HL-60 (cell line): Measurements from ENCODE around the gene CDC42.

Experiments
- CTCF ChIP-seq: IDR thresholded peaks from one replicate; pipeline ENCODE4 v1.5.1; 2011; ENCODE audit warnings: low read length, control low read depth, inconsistent platforms; ENCODE audit not compliant: insufficient read depth
- GABPA ChIP-seq: IDR thresholded peaks from 2 replicates; pipeline ENCODE4 v1.6.1; 2012; ENCODE audit warnings: low read depth
- POLR2AphosphoS5 ChIP-seq: IDR thresholded peaks from 2 replicates; pipeline ENCODE4 v1.6.1; 2012; ENCODE audit warnings: low read depth
- REST ChIP-seq: IDR thresholded peaks from 2 replicates; pipeline ENCODE4 v1.6.1; 2012; ENCODE audit warnings: low read depth; ENCODE audit not compliant: insufficient replicate concordance
- SPI1 ChIP-seq: IDR thresholded peaks from 2 replicates; pipeline ENCODE4 v1.6.1; 2012; ENCODE audit warnings: low read depth, mild to moderate bottlenecking, borderline replicate concordance

- TF ChIP-seq REST (no peak), CTCF (no peak), GABPA (no peak), POLR2AphosphoS5 (no peak), SPI1 (no peak)
Measured at GRCh38 chr1:22057861-22058260, 5.4 kb downstream of the CDC42 start.
